Epithelial cell of proximal tubule (primary cell): ENCODE measurements around the gene NREP. TPM values are rescaled to one million over a fixed set of nuclear protein-coding genes. Genes with fewer than 3 reads are reported as not detected.

Experiments
- DNase-seq: peaks from one replicate; pipeline ENCODE4 v3.0.0-alpha.2; 2011; ENCODE audit warnings: low read depth
- H3K4me3 ChIP-seq: 2 replicates; pipeline ENCODE4 v1.5.1; 2011; ENCODE audit warnings: low read depth, mild to moderate bottlenecking, low read length
- total RNA-seq: library from RNA; depleted of rRNA; stranded (reverse); fragments of >200 nt; gene quantifications from 2 replicates; pipeline ENCODE4 v1.2.3, GENCODE V29; 2015
- TF ChIP-seq, protein P1 (sequence below): conservative IDR thresholded peaks from 2 replicates; pipeline ENCODE4 v1.5.1; 2012; ENCODE audit warnings: low read depth, mild to moderate bottlenecking, low read length

Gene NREP
- total RNA-seq, 1 donor from 2014 or later, result 58.6 TPM

DNA sequence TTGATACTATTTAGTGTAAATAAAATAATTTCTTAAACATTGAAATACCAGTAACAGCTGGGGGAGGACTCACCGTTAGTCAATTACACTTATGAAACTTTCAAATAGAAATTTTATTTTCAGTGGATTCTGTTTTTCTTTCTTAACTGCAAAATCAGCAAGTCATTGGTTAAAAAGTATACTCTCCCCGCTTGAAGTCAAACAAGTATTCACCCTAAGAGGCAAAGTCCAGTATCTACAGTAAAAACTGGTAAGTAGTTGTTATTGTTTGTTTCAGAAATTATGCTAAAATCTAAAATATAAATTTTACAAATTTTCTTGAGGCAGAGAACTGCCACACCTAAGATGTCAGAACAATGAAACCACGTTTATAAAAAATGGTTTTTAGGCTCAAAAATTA lies 22.4 kb downstream of the NREP start:
- no peak overlapping the region for H3K4me3 ChIP-seq
- TF ChIP-seq, protein P1, sequence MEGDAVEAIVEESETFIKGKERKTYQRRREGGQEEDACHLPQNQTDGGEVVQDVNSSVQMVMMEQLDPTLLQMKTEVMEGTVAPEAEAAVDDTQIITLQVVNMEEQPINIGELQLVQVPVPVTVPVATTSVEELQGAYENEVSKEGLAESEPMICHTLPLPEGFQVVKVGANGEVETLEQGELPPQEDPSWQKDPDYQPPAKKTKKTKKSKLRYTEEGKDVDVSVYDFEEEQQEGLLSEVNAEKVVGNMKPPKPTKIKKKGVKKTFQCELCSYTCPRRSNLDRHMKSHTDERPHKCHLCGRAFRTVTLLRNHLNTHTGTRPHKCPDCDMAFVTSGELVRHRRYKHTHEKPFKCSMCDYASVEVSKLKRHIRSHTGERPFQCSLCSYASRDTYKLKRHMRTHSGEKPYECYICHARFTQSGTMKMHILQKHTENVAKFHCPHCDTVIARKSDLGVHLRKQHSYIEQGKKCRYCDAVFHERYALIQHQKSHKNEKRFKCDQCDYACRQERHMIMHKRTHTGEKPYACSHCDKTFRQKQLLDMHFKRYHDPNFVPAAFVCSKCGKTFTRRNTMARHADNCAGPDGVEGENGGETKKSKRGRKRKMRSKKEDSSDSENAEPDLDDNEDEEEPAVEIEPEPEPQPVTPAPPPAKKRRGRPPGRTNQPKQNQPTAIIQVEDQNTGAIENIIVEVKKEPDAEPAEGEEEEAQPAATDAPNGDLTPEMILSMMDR, result no peak
- no peak for DNase-seq

DNA sequence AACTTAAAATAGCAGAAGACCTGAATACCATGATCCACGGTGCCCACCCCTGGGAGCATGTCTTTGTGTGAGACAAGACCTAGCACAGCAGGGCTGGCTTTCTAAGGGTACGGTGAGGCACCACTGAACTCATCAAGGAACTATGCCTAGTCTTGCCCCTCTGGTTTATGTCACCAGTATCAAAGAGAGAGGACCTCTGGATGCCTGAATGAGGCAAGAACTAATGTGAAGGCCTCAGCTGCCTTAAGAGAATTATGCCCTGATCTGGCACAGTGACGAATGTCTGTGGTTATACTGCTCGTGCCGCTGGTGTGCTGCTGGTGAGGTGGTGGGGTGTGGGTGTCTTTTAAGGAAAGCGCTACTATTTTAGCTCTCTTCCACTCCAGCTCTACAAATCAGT lies 23.0 kb downstream of the NREP start:
- DNase-seq, result no peak
- no peak overlapping the region for H3K4me3 ChIP-seq
- TF ChIP-seq, protein P1, result no peak

DNA sequence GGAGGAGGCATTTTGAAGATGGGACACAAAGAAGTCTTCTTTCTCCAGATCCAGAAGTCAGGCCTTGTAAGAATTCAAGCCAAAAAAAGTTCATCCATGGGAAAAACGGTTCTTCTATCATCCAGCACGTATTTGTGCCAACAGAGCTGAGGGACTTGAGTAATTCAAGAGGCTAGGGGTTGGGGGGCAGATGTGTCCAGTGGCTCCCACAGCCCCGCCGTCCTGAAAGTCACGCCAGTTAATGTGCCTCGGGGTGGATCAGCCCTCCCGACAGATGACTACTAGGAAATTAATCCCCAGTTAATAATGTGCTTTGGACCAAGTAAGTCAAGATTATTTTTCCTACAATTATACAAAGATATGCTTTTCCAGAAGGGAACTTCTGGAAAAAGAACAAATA lies 23.4 kb downstream of the NREP start:
- H3K4me3 ChIP-seq, result no peak overlapping the region
- no peak for DNase-seq
- TF ChIP-seq, protein P1, result no peak

DNA sequence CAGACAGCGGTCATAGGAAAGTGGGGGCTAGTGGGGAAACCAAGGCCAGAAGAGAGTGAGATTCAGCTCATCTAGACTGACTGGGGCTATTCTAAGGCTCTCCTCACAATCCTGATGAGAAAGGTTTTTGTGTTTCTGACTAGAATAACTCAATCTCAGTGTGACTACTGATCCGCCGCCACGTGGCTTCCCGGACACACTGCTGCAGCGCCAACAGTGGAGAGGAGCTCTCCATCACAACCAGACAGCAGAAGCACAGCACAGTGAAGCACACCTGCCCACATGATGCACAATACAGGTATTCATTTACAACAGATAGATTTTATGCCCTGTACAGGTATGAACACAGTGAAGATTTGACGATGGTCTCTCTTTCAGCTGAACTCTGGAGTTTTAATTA lies 25.4 kb downstream of the NREP start:
- no peak overlapping the region for H3K4me3 ChIP-seq
- DNase-seq, result no peak
- TF ChIP-seq, protein P1, result no peak

DNA sequence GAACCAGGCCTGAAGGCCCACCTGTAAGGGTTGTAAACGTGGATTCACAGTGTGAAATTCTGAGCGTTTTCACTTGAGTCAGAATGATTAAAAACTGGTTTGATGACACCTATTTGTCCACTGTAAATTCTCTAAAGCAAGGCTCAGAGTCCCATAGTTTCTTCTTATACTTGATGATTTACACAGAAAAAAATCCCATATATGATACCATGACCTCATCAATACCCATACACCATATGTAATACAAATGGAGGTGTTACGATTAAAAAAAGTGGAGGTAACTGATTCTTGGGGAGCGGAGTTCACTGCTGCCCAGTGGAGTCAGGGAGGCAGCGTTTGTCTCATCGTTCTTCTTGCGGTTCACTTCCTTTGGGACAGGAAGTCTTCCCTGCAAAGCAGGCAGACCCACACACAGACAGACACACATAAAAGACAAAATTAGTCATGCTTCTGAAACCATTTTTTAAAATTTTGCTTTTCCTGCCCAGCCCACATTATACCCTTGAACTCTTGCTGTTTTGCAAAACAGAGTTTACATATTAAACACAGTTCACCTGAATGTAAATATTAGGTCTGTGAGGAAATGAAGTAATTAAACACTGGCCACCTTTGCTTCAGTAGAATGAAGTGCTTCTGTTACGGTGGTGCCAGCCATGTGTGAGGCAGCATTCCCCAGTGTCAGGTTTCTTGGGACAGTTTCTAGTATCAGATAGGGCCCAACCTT lies 26.2 kb downstream of the NREP start:
- H3K4me3 ChIP-seq, result no peak overlapping the region
- TF ChIP-seq, protein P1, result no peak
- DNase-seq, result no peak

DNA sequence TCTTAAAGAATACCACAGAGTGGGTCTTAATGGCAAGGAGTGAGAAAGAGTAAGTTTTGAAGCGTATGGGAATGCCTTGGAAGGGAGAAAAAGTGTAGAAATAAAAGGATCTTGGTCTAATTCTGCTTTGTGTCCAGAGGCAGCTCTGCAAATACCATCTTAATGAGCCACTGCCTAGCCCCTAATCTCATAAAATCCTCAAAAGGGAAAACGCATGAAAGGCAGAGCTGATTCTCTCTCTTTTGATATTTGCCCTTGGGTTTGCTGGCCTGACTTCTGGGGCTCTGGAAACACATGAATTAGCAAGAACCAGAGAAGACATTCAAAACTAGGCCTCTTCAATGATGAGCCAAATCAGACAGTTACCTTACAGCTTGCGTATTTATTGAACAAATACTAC lies 28.1 kb downstream of the NREP start:
- no peak overlapping the region for H3K4me3 ChIP-seq
- TF ChIP-seq, protein P1, result no peak
- DNase-seq, result no peak

DNA sequence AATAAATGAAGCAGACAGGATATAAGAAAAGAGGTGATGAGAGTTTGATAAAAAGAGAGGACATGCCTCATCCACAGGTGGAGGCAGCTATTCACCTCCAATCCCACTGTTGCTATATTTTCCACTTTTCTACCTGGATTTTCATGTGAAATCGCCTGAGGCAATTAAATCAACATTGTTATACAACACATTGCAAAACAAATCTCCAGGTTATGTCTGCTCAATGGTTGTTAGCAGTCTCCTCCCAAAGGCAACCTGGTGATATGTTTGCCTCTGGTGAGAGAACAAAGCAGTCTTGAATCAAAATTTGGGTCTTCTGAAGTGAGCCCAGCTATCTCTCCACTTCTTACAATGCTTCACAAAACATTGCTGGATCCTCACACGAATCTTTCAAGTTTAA lies 30.0 kb downstream of the NREP start:
- no peak overlapping the region for H3K4me3 ChIP-seq
- TF ChIP-seq, protein P1, result no peak
- DNase-seq, result no peak
